ENCODE data around the gene IPO4. TPM values are rescaled to one million over a fixed set of nuclear protein-coding genes. Genes with fewer than 3 reads are reported as not detected.
A peak's percentile ranks its signal among the peaks of the same experiment; 100 is the strongest.

The IPO4 gene
- total and polyA plus RNA-seq, 10 of the 15 experiments (the other 5 are each of a cell fraction or from before 2014, with no cell fraction given), result 7.8 to 139 (median 37.6) TPM

DNA sequence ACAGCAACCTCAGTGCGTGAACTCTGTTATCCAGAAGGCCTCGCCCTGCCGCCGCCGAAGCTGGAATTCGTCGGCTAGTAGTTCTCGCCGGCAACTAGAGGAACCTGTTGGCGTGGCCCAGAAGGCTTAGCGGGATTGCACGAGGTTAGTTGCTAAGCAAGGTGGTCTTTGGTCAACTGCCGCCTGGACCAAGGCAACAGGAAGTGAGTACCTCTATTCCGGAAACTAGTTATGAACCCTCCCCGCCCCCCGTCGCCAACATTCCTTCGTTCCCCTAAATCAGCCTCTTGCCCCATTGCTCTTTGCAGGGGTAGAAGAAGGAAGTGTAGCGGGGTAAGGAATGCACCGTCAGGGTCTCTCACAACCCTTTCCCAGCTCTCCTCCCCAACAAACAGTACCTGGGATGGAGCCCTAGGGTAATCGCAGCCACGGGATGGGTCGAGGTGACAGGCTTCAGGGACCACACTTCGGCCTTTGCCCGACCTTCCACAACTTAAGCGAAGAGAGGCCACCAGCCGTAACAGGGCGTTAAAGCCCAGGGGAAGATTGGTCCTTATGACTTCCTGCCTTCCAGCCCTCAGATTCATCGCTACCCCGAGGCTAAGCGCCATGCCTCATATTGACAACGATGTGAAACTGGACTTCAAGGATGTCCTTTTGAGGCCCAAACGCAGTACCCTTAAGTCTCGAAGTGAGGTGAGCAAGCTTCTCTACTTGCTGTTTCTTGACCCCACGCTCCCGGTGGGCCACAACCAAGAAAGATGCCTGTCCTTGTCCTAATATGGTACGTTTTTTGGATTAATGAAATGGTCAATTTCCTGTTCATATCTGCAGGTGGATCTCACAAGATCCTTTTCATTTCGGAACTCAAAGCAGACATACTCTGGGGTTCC is 44.3 kb upstream of the IPO4 start, which contains the start of gene GMPR2 (continued):
- TF ChIP-seq, protein P1, sequence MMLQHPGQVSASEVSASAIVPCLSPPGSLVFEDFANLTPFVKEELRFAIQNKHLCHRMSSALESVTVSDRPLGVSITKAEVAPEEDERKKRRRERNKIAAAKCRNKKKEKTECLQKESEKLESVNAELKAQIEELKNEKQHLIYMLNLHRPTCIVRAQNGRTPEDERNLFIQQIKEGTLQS (IDR thresholded peaks at IDR 0.05; ENCODE audit: borderline replicate concordance, extremely low read depth, low read depth, low read length), result no peak
- no peak for TF ChIP-seq CREM (IDR thresholded peaks at IDR 0.05; ENCODE audit: low read depth)
- no peak; the same call in 2 of the 3 replicates for TF ChIP-seq POU2F2 (IDR thresholded peaks at IDR 0.05; ENCODE audit: borderline replicate concordance, low read depth, low read length)
- TF ChIP-seq, protein P2, sequence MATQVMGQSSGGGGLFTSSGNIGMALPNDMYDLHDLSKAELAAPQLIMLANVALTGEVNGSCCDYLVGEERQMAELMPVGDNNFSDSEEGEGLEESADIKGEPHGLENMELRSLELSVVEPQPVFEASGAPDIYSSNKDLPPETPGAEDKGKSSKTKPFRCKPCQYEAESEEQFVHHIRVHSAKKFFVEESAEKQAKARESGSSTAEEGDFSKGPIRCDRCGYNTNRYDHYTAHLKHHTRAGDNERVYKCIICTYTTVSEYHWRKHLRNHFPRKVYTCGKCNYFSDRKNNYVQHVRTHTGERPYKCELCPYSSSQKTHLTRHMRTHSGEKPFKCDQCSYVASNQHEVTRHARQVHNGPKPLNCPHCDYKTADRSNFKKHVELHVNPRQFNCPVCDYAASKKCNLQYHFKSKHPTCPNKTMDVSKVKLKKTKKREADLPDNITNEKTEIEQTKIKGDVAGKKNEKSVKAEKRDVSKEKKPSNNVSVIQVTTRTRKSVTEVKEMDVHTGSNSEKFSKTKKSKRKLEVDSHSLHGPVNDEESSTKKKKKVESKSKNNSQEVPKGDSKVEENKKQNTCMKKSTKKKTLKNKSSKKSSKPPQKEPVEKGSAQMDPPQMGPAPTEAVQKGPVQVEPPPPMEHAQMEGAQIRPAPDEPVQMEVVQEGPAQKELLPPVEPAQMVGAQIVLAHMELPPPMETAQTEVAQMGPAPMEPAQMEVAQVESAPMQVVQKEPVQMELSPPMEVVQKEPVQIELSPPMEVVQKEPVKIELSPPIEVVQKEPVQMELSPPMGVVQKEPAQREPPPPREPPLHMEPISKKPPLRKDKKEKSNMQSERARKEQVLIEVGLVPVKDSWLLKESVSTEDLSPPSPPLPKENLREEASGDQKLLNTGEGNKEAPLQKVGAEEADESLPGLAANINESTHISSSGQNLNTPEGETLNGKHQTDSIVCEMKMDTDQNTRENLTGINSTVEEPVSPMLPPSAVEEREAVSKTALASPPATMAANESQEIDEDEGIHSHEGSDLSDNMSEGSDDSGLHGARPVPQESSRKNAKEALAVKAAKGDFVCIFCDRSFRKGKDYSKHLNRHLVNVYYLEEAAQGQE (IDR thresholded peaks at IDR 0.05; ENCODE audit: low read depth, low read length), result no peak
- no peak for TF ChIP-seq SRF (IDR thresholded peaks at IDR 0.05; ENCODE audit: low read depth in 2 of 2, low read length in 2 of 2)
- 0 out of 2 replicates have a peak, but pooled peaks have one; percentile 16 for TF ChIP-seq RUNX3 (IDR thresholded peaks at IDR 0.05; ENCODE audit: low read length)
- TF ChIP-seq KLF5 (IDR thresholded peaks at IDR 0.05; ENCODE audit: partially characterized antibody), result peak; percentile 77
- TF ChIP-seq CBX3 (IDR thresholded peaks at IDR 0.05; ENCODE audit: borderline replicate concordance, low read depth), result no peak
- 0 out of 2 replicates have a peak, but pooled peaks have one; percentile 44 for TF ChIP-seq ATF7 (IDR thresholded peaks at IDR 0.05; ENCODE audit: low read depth)
- TF ChIP-seq MTA2 (IDR thresholded peaks at IDR 0.05; ENCODE audit: low read depth), result no peak
- no peak for TF ChIP-seq NFYB (IDR thresholded peaks at IDR 0.05; ENCODE audit: insufficient read depth, low read depth, low read length)
- no peak; the same call in 1 of the 2 replicates for TF ChIP-seq JUNB (IDR thresholded peaks at IDR 0.05)
- no peak; the same call in 1 of the 2 replicates for TF ChIP-seq NR2C1 (IDR thresholded peaks at IDR 0.05)
- TF ChIP-seq ZNF24 (IDR thresholded peaks at IDR 0.05), result no peak
- no peak; the same call in 1 of the 2 replicates for TF ChIP-seq MTA3 (IDR thresholded peaks at IDR 0.05; ENCODE audit: borderline replicate concordance, low read length)
- TF ChIP-seq POLR2A (IDR thresholded peaks at IDR 0.05; ENCODE audit: low read depth, low read length), result peak; percentile 59
- TF ChIP-seq, protein P3, sequence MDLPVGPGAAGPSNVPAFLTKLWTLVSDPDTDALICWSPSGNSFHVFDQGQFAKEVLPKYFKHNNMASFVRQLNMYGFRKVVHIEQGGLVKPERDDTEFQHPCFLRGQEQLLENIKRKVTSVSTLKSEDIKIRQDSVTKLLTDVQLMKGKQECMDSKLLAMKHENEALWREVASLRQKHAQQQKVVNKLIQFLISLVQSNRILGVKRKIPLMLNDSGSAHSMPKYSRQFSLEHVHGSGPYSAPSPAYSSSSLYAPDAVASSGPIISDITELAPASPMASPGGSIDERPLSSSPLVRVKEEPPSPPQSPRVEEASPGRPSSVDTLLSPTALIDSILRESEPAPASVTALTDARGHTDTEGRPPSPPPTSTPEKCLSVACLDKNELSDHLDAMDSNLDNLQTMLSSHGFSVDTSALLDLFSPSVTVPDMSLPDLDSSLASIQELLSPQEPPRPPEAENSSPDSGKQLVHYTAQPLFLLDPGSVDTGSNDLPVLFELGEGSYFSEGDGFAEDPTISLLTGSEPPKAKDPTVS (IDR thresholded peaks at IDR 0.05; ENCODE audit: low read depth, low read length), result no peak
- TF ChIP-seq KAT2A (conservative IDR thresholded peaks at IDR 0.05; ENCODE audit: control insufficient read depth, low read depth, low read length), result no peak
- no peak for TF ChIP-seq SMAD5 (IDR thresholded peaks at IDR 0.05; ENCODE audit: low read depth)
- TF ChIP-seq, protein P4, sequence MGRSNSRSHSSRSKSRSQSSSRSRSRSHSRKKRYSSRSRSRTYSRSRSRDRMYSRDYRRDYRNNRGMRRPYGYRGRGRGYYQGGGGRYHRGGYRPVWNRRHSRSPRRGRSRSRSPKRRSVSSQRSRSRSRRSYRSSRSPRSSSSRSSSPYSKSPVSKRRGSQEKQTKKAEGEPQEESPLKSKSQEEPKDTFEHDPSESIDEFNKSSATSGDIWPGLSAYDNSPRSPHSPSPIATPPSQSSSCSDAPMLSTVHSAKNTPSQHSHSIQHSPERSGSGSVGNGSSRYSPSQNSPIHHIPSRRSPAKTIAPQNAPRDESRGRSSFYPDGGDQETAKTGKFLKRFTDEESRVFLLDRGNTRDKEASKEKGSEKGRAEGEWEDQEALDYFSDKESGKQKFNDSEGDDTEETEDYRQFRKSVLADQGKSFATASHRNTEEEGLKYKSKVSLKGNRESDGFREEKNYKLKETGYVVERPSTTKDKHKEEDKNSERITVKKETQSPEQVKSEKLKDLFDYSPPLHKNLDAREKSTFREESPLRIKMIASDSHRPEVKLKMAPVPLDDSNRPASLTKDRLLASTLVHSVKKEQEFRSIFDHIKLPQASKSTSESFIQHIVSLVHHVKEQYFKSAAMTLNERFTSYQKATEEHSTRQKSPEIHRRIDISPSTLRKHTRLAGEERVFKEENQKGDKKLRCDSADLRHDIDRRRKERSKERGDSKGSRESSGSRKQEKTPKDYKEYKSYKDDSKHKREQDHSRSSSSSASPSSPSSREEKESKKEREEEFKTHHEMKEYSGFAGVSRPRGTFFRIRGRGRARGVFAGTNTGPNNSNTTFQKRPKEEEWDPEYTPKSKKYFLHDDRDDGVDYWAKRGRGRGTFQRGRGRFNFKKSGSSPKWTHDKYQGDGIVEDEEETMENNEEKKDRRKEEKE (IDR thresholded peaks at IDR 0.05), result no peak
- no peak for TF ChIP-seq RB1 (IDR thresholded peaks at IDR 0.05; ENCODE audit: borderline replicate concordance)
- TF ChIP-seq IKZF2 (IDR thresholded peaks at IDR 0.05), result peak; percentile 26 to 36; a peak in 3 of 4 replicates
- TF ChIP-seq PAX5 (IDR thresholded peaks at IDR 0.05; ENCODE audit: borderline replicate concordance, low read depth, low read length), result no peak

Data from GM12878 (cell line).